HG02623 (cell line): ENCODE measurements around the gene ZNF385A.

Source experiments
- ATAC-seq: cut with Tn5 transposase; IDR thresholded peaks from one replicate; pipeline ENCODE4 v1.9.1; 2021; ENCODE audit warnings: moderate library complexity; ENCODE audit not compliant: unreplicated experiment

ZNF385A gene

DNA sequence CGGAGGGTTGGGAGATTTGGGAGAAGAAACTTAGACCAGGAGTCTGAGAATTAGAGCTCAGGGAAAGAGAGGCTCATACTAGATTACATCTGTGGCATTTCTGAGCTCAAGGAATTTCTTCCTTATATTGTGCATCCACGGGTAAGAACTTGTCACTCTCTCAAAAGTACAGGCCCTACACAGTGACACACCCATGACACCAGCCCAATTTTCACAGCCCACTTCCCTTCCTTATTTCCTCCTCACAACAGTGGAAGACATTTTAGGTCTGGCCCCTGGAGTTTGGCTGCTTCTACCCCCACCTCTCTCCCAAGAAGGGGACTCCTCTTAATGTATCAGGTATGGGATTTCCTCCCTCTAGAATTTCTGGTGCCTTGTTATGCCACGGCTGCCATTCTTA lies 9.2 kb upstream of the ZNF385A start:
- no peak for ATAC-seq

DNA sequence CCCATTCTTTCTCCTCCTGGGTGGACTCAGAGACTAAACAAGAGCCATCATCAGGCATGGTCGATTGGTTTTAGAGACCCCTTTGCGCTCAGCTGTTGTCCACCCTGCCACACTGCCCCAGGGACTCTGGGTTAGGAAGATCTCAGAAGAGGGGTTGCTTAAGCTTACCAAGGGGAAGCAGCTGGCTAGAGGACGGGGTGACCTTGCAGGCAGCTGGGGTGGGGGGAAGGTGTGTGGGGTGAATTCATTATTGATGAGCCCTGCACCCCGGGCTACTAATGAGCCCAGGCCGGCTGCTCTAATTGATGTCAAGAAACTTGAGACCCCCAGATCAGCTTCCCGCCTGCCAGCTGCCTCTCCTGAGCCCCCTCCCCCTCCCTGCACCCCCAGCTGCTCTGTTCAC lies 8.7 kb upstream of the ZNF385A start:
- ATAC-seq, result no peak

DNA sequence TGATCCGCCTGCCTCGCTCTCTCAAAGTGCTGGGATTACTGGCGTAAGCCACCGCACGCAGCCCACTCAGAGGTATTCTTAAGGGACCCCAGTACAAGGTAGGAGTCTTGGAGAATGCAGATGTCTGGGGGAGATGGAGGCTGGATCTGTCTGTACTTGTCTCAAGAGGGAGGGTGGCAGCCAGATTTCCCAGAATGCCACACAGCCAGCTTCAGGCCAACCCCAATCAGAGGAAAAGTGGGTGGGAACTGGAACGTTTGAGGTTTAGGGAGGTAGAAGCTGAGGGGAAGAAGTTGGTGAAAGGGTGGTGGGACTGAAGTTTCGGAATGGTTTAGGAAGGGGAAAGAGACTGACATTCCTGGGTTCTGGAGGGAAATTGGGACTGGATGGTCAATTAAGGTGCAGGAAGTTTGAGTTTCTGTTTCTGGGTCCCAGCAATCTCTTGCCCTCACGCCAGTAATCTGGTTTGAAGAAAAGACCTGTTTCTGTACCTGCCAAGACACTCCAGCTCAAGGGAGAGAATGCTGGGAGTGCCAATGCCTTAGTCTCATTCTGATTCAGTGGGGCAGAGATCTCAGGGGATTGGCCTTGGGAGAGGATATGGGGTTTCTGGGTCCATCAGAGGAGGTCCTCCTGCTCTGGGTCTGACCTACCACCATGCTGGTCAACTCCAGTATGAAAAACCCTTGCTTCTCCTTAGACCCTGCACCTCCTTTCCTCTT lies 8.1 kb upstream of the ZNF385A start:
- ATAC-seq, result no peak

- no peak for ATAC-seq
Measured at GRCh38 chr12:54390668-54391551, 6.4 kb upstream of the ZNF385A start.

DNA sequence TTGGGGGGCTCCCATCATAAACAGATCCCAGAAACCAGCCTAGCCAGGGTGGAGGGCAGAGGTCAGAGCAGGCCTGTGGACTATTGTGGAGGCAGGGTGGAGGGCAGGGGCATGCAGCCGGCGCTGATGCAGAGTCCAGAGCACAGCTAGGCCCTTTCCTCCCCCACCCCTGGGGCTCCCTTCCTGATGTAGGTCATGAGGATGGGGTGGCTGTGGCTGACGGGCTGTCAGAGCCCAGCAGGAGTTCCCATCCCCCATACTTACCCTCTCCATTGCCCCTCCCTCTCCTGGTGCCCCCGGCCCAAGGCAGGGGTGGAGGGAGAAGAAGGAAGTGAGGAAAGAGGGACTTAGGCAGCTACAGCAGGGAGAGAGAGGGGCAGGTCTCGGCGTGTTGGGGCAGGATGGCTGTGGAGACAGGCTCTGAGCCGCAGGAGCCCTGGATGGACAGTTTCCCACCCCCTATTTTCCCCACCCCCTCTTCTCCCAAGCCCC lies 5.7 kb upstream of the ZNF385A start:
- ATAC-seq, result no peak

DNA sequence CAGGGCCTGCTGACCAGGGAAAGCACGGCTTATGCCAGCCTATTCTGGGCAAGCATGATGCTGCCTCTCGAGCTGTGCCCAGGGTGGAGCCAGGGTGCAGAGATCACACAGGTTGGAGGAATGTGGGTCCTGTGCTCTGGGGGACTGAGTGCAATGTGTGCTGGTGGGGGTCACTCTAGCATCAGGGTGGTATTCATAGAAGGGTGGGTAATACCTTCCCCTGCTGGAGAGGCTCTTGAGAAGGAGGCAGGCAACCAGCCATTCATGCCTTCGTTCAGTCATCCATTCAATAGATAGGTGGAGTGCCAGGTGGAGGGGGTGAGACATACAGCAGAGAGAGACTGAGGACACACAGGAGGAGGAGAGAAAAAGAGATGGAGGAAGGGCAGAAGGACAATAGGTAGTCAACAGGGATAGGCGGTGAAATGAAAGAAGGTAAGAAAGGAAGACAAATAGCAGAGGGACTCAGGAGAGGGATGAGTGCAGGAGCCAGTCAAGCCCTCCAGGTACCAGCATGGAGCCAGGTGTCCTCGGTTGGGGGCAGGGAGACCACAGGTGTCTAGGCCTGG lies 5.2 kb upstream of the ZNF385A start:
- no peak for ATAC-seq

DNA sequence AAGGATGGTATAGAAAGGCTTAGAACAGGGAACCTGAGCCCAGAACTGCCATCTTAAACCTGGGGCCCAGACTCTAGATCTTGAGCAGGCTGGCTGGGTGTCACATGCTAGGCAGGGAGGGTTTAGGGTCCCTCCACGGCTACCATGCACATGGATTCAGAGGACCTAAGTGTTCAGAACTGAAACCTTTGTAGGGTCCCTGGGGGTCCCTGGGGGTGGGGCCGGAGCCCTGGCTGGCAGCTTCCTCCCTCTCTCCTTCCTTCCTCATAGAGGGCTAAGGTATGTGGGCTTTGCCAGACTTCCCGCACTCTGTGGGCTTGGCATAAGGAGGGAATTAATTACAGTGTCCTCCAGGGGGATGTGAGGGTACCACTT lies 4.6 kb upstream of the ZNF385A start:
- no peak for ATAC-seq

- no peak for ATAC-seq
Measured at GRCh38 chr12:54388237-54389133, 4.0 kb upstream of the ZNF385A start.

- ATAC-seq, result no peak
Measured at GRCh38 chr12:54387114-54387467, 2.6 kb upstream of the ZNF385A start.

GRCh38 chr12:54386403-54387113 lies 2.0 kb upstream of the ZNF385A start:
- ATAC-seq, result no peak

GRCh38 chr12:54385251-54385914 lies 850 bp upstream of the ZNF385A start:
- no peak for ATAC-seq

DNA sequence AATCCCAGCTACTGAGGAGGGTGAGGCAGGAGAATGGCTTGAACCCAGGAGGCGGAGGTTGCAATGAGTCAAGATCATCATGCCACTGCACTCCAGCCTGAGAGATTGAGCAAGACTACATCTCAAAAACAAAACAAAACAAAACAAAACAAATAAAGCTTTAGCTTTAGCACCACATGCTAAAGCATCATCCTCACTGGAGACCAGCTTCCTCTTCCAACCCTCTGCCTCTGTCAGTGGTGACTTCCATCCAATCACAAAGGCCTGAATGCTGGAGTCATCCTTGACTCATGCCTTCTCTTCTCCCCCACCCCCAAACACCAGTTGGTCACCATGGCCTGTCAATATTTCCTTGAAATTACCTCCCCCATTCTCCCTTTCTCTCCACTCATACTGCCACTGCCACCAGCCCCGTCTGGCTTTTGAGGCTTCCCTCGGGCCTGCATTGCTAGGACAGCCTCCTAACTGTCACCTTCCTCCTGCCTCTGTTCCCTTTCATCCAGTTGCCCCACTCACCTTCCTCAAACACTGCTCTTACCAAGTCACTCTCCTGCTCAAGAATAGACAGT lies 1.4 kb downstream of the ZNF385A start:
- no peak for ATAC-seq

DNA sequence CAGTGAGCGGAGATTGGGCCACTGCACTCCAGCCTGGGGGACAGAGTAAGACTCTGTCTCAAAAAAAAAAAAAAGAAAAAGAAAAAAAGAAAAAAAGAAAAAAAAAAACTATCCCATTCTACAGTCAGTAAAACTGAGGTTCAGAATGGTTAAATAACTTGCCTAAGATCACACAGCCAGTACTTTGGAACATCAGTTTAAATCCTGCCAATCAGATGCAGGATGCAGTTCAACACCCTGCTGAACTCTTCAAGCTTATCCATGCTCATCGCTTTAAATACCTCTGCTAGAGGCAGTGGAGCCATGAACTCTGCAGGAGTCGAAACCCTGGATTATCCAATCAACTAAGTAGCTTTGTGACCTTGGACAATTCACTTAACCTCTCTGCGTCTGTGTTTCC lies 3.4 kb downstream of the ZNF385A start:
- no peak for ATAC-seq

- ATAC-seq, result peak; percentile 80
Measured at GRCh38 chr12:54379398-54380201, 4.9 kb downstream of the ZNF385A start.

- no peak for ATAC-seq
Measured at GRCh38 chr12:54378796-54379397, 5.6 kb downstream of the ZNF385A start.

DNA sequence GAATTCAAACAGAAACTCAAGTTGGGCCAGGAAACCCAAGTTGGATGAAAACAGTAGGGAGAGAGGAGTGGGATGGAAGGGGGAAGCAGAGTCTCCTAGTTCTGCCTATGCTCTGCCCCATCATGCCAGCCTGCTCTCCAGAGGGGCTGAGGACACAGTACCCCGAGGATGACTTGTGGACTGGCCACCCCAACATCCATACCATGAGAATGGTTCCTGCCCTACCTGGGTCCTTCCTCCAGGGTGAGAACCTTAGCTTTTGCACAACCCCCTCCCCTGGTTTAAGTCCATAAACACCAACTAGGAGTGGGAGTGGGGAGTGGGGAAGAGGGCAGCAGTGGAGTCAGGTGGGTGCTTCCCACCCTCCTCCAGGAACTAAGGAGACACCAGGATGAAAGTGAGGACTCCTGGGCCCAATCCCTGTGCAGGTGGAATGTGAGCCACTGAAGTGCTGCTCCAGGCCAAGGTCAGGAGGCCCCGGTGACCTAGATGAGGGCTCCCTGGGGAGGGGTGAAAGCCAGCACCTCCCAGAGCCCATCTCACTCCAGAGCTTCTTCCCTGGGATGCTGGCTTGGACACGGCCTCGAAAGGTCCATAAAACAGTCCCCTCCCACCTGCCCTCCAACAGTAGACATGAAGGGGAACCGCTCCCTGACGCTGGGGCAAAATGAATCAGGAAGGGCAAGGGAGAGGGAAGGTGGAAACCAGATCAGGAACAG lies 6.6 kb downstream of the ZNF385A start:
- ATAC-seq, result no peak

GRCh38 chr12:54377007-54377406 lies 7.5 kb downstream of the ZNF385A start:
- ATAC-seq, result no peak

- ATAC-seq, result no peak
Measured at GRCh38 chr12:54376596-54376995, 7.9 kb downstream of the ZNF385A start.
